ENCODE measurements around the gene PLS1. TPM values are rescaled to one million over a fixed set of nuclear protein-coding genes. Genes with fewer than 3 reads are reported as not detected.
"Not testable (repeated sequence)": the region's sequence is repeated elsewhere in the genome, so short reads cannot be mapped to it uniquely, and the experiment has no call there.

The PLS1 gene
- total RNA-seq, 1 donor from 2014 or later = 5.7 TPM

DNA sequence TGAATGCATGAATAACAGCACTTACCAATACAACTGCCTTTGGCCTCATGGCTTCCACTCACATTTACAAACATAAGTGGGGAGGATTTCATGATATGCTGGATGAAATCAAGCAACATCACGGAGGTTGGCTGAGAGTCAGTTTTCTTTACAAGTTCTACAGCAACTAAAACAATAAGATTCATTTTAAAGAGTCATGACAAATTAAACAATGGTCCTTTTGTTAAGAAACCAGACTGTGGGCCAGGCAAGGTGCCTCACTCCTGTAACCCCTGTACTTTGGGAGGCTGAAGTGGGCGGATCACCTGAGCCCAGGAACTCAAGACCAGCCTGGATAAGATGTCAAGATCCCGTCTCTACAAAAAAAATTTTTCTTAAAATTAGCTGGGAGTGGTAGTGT lies 30.1 kb upstream of the PLS1 start:
- DNase-seq (ENCODE audit: low read depth, low spot score) = no peak
- H3K9me3 Mint-ChIP-seq = no peaks in the 10 kb centered on the region
- TF ChIP-seq, protein P1, sequence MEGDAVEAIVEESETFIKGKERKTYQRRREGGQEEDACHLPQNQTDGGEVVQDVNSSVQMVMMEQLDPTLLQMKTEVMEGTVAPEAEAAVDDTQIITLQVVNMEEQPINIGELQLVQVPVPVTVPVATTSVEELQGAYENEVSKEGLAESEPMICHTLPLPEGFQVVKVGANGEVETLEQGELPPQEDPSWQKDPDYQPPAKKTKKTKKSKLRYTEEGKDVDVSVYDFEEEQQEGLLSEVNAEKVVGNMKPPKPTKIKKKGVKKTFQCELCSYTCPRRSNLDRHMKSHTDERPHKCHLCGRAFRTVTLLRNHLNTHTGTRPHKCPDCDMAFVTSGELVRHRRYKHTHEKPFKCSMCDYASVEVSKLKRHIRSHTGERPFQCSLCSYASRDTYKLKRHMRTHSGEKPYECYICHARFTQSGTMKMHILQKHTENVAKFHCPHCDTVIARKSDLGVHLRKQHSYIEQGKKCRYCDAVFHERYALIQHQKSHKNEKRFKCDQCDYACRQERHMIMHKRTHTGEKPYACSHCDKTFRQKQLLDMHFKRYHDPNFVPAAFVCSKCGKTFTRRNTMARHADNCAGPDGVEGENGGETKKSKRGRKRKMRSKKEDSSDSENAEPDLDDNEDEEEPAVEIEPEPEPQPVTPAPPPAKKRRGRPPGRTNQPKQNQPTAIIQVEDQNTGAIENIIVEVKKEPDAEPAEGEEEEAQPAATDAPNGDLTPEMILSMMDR (conservative IDR thresholded peaks at IDR 0.05) = no peak
- no peaks in the 10 kb centered on the region for H3K27me3 Mint-ChIP-seq (ENCODE audit: low read depth)
- H3K27ac Mint-ChIP-seq (ENCODE audit: unreplicated experiment) = no peak overlapping the region
- peaks cover 1% of the 10 kb centered on the region for H3K36me3 Mint-ChIP-seq (ENCODE audit: low read depth)
- peaks cover 9% of the 10 kb centered on the region for H3K4me1 Mint-ChIP-seq
- H3K4me3 Mint-ChIP-seq = no peak overlapping the region

DNA sequence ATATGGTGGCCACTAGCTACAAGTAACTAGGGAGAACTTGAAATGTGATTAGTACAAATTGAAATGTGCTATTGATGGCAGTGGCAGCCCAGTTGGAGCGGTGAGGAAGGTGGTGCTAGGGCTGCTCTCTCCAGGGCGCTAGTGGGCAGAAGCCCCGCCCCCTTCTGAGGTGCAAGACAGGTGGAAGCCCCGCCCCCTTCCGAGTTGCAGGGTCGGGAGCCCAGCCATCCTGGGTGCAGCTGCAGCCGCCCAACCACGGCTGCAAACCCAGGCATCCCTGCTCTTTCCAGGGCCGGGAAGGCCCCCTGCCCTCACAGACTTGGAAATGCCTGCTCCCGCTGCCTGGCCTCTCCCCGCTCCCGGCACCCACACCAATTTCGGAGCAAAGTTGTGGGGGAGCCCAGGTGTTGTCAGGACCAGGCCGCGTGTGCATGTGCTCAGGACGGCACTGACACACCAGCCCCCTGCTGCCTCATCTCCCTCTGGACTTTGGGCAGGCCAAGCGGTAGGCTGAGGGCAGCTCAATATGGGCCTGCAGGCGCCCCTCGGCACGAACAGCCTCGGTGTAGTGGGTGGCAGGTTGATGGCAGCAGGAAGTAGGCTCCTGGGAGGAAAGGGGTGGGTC lies 27.7 kb upstream of the PLS1 start:
- no peaks in the 10 kb centered on the region for H3K9me3 Mint-ChIP-seq
- DNase-seq (ENCODE audit: low read depth, low spot score) = no peak
- H3K36me3 Mint-ChIP-seq (ENCODE audit: low read depth) = no peaks in the 10 kb centered on the region
- H3K4me3 Mint-ChIP-seq = no peak overlapping the region
- no peaks in the 10 kb centered on the region for H3K27me3 Mint-ChIP-seq (ENCODE audit: low read depth)
- no peak overlapping the region for H3K27ac Mint-ChIP-seq (ENCODE audit: unreplicated experiment)
- TF ChIP-seq, protein P1 (conservative IDR thresholded peaks at IDR 0.05) = no peak
- H3K4me1 Mint-ChIP-seq = peaks cover 9% of the 10 kb centered on the region

DNA sequence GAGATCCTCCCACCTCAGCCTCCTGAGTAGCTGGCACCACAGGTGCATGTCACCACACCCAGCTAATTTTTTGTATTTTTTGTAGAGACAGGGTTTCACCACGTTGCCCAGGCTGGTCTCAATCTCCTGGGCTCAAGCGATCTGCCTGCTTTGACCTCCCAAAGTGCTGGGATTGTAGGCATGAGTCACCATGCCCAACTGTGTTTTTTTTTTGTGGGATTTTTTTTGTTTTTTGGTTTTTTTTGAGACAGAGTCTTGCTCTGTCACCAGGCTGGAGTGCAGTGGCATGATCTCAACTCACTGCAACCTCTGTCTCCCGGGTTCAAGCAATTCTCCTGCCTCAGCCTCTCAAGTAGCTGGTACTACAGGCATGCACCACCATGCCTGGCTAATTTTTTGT lies 26.8 kb upstream of the PLS1 start:
- H3K36me3 Mint-ChIP-seq (ENCODE audit: low read depth); H3K27ac Mint-ChIP-seq (ENCODE audit: unreplicated experiment); H3K4me3 Mint-ChIP-seq; DNase-seq (ENCODE audit: low read depth, low spot score); H3K9me3 Mint-ChIP-seq; H3K27me3 Mint-ChIP-seq (ENCODE audit: low read depth); H3K4me1 Mint-ChIP-seq: not testable (repeated sequence)

DNA sequence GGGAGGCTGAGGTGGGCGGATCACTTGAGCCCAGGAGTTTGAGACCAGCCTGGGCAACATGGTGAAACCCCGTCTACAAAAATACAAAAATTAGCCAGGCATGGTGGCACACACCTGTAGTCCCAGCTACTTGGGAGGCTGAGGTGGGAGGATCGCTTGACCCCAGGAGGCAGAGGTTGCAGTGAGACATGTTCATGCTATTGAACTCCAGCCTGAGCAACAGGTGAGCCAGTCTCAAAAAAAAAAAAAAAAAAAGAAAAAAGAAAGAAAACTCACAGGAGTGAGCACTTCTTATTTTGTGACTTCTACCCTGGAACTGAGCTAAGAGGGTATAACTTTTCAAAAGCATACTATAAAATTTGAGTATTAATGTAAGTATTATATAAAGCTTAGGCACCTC lies 22.0 kb upstream of the PLS1 start:
- not testable (repeated sequence) for DNase-seq (ENCODE audit: low read depth, low spot score); H3K27me3 Mint-ChIP-seq (ENCODE audit: low read depth); H3K9me3 Mint-ChIP-seq; H3K36me3 Mint-ChIP-seq (ENCODE audit: low read depth); H3K27ac Mint-ChIP-seq (ENCODE audit: unreplicated experiment)
- Mint-ChIP-seq H3K4me1 (peaks cover 33% of the 10 kb centered on the region), H3K4me3 (peak overlapping the region; percentile 44)

DNA sequence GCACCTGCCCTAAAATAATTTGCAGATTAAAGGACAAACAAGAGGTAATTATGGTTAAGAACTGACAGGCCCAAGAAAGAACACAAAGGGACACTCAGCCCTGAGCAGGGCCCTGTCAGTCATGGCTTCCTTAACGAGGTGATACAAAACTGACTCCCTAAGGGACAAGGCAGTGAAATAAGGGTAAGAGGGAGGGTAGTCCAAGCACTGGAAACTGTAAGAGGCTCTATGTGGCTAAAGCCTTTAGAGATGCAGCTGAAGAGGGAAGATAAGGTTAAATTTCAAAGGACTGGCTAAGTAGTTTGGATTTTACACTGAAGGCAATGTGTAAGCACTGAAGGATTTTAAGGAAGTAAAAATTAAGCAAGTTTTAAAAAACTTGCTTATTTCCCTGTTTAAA lies 21.5 kb upstream of the PLS1 start:
- TF ChIP-seq, protein P1 (conservative IDR thresholded peaks at IDR 0.05) = no peak
- no peaks in the 10 kb centered on the region for H3K36me3 Mint-ChIP-seq (ENCODE audit: low read depth)
- H3K4me3 Mint-ChIP-seq = peak overlapping the region; percentile 44
- peaks cover 37% of the 10 kb centered on the region for H3K4me1 Mint-ChIP-seq
- no peaks in the 10 kb centered on the region for H3K27me3 Mint-ChIP-seq (ENCODE audit: low read depth)
- no peaks in the 10 kb centered on the region for H3K9me3 Mint-ChIP-seq
- no peak overlapping the region for H3K27ac Mint-ChIP-seq (ENCODE audit: unreplicated experiment)
- DNase-seq (ENCODE audit: low read depth, low spot score) = no peak

DNA sequence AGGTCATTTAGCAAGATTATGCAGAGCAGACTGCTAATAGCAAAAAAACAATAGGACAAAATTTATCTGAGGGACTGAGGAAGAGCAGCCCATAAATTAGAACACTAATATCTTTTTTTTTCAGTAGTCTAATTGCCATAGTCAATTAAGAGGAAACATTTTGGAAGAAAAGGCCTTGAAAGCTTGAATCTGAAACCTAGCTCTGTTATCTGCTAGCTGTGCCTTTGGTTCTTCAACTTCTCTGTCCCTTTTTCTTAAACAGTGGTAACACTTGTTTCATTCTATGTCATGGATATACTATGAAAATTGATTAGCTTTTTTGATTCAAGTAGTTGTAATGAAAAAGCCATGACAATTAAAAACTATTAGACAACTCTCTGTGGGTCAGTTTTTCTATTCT lies 19.4 kb upstream of the PLS1 start:
- Mint-ChIP-seq H3K36me3 (ENCODE audit: low read depth) (no peaks in the 10 kb centered on the region), H3K27ac (ENCODE audit: unreplicated experiment) (no peak overlapping the region), H3K4me1 (peaks cover 42% of the 10 kb centered on the region), H3K27me3 (ENCODE audit: low read depth) (peaks cover 6% of the 10 kb centered on the region), H3K9me3 (no peaks in the 10 kb centered on the region), H3K4me3 (peak overlapping the region; percentile 96)
- DNase-seq (ENCODE audit: low read depth, low spot score) = no peak
- TF ChIP-seq, protein P1 (conservative IDR thresholded peaks at IDR 0.05) = no peak
